ENCODE data around the gene HOXA7. TPM values are rescaled to one million over a fixed set of nuclear protein-coding genes. Genes with fewer than 3 reads are reported as not detected.
A peak's percentile ranks its signal among the peaks of the same experiment; 100 is the strongest.

HOXA7 gene
- total and polyA plus RNA-seq, 10 of the 15 experiments (the other 5 are each of a cell fraction or from before 2014, with no cell fraction given) = not detected

DNA sequence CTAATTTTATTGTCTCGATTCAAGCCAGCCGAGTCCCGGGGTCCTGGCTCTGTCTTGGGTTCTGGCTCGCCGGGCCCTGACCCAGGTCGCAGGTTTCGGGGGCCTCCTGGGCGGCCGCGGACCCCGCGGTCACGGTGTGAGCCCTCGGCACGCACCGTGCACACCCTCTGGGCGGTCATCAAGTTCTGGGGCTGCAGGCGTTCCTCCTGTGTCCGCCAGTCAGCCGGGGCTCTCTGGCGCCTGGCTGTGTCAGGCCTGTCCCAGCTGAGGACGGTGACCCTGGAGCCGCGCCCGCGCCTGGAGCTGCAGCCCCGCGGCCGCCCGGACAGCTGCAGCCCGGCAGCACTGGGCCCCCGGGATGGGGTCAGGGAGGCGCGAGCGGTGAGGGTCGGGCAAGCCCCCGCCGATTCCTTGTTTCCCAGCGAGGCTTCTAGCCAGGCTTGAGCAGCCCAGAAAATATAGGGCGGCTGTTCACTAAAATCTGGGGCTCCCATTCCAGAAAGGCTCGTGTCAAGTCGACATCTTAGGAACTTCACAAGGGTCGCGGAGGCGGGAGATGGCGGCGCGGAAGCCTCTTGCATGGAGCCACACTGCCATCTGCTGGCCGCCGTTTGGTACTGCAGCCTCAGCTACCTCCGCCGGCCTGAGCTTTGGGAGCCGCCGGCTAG is 4.2 kb upstream of the HOXA7 start (continued):
- no peak for TF ChIP-seq ZNF592 (IDR thresholded peaks at IDR 0.05)
- TF ChIP-seq CUX1 (IDR thresholded peaks at IDR 0.05; ENCODE audit: insufficient replicate concordance, low read depth, low read length) = no peak
- 0 out of 2 replicates have a peak, but pooled peaks have one; percentile 10 for TF ChIP-seq HCFC1 (IDR thresholded peaks at IDR 0.05; ENCODE audit: low read length)
- TF ChIP-seq NBN (IDR thresholded peaks at IDR 0.05) = 0 out of 2 replicates have a peak, but pooled peaks have one; percentile 21
- TF ChIP-seq SRF (IDR thresholded peaks at IDR 0.05; ENCODE audit: low read depth in 2 of 2, low read length in 2 of 2) = no peak
- no peak for TF ChIP-seq BCL11A (IDR thresholded peaks at IDR 0.05; ENCODE audit: low read depth, low read length)
- no peak for TF ChIP-seq WRNIP1 (IDR thresholded peaks at IDR 0.05; ENCODE audit: borderline replicate concordance, low read depth, low read length)
- TF ChIP-seq ATF3 (IDR thresholded peaks at IDR 0.05; ENCODE audit: borderline replicate concordance, extremely low read depth, low read depth, low read length) = no peak
- TF ChIP-seq RELB (IDR thresholded peaks at IDR 0.05; ENCODE audit: low read depth) = peak; percentile 91
- TF ChIP-seq TCF7 (IDR thresholded peaks at IDR 0.05; ENCODE audit: borderline replicate concordance) = no peak
- no peak for TF ChIP-seq CREM (IDR thresholded peaks at IDR 0.05; ENCODE audit: low read depth)
- TF ChIP-seq POLR2A (IDR thresholded peaks at IDR 0.05; ENCODE audit: low read depth, low read length) = no peak
- no peak for TF ChIP-seq NFIC (IDR thresholded peaks at IDR 0.05; ENCODE audit: low read depth, low read length)
- TF ChIP-seq ATF7 (IDR thresholded peaks at IDR 0.05; ENCODE audit: low read depth) = no peak
- TF ChIP-seq CEBPB (IDR thresholded peaks at IDR 0.05; ENCODE audit: borderline replicate concordance in 1 of 2, low read depth in 2 of 2, low read length in 2 of 2) = no peak
- no peak for TF ChIP-seq TAF1 (IDR thresholded peaks at IDR 0.05; ENCODE audit: borderline replicate concordance, low read depth, low read length)
- TF ChIP-seq HDGF (IDR thresholded peaks at IDR 0.05) = no peak
- no peak for TF ChIP-seq CHD1 (IDR thresholded peaks at IDR 0.05; ENCODE audit: low read depth, low read length)
